Skeletal muscle satellite cell (primary cell): Measurements from ENCODE around the gene INTS3.
"Not testable (repeated sequence)": the region's sequence is repeated elsewhere in the genome, so short reads cannot be mapped to it uniquely, and the experiment has no call there.

Experiments
- H3K27me3 ChIP-seq: 2 replicates; pipeline ENCODE4 v1.7.0; 2013; ENCODE audit warnings: low read length; ENCODE audit not compliant: control insufficient read depth, insufficient read depth
- H3K36me3 ChIP-seq: 2 replicates; pipeline ENCODE4 v1.7.0; 2013; ENCODE audit warnings: mild to moderate bottlenecking, control low read depth, low read length; ENCODE audit not compliant: insufficient read depth
- H3K4me1 ChIP-seq: 2 replicates; pipeline ENCODE4 v1.7.0; 2013; ENCODE audit warnings: low read length; ENCODE audit not compliant: control insufficient read depth, insufficient read depth
- H3K4me2 ChIP-seq: 2 replicates; pipeline ENCODE4 v1.7.0; 2013; ENCODE audit warnings: mild to moderate bottlenecking, low read length
- H3K4me3 ChIP-seq: 2 replicates; pipeline ENCODE4 v1.7.0; 2013; ENCODE audit warnings: low read length
- H3K9ac ChIP-seq: 2 replicates; pipeline ENCODE4 v1.7.0; 2013; ENCODE audit warnings: mild to moderate bottlenecking, low read depth, low read length, moderate library complexity
- H3K9me3 ChIP-seq: replicated peaks from 2 replicates; pipeline ENCODE4 v1.7.0; 2013; ENCODE audit warnings: mild to moderate bottlenecking, control low read depth, low read length

Gene INTS3

DNA sequence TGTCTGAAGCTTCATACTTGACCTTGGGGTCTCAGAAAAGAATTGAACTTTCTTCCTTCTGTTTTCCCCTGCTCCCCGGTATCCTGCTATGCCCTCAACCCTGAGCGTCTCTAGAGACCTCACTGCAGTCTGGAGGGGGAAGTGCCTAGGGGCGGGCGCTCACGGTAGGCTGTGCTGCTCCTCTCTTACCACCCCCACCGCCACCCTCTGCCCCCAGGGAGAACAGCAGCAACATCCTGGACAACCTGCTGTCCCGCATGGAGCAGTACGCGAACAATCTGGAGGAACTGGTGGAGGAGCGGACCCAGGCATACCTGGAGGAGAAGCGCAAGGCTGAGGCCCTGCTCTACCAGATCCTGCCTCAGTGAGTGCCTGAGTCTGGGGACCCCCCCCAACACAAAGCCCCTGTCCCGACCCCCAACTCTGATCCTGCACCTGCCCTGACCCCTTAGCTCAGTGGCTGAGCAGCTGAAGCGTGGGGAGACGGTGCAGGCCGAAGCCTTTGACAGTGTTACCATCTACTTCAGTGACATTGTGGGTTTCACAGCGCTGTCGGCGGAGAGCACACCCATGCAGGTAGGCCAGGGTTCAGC, 39.0 kb upstream of the INTS3 start:
- Histone ChIP-seq H3K9me3 (no peaks in the 10 kb centered on the region), H3K36me3 (no peaks in the 10 kb centered on the region), H3K4me1 (no peaks in the 10 kb centered on the region), H3K9ac (no peak overlapping the region), H3K4me3 (no peak overlapping the region), H3K4me2 (no peak overlapping the region), H3K27me3 (peaks cover 57% of the 10 kb centered on the region)

GRCh38 chr1:153693466-153693865, 34.4 kb upstream of the INTS3 start:
- H3K9me3 ChIP-seq = no peaks in the 10 kb centered on the region
- peaks cover 34% of the 10 kb centered on the region for H3K27me3 ChIP-seq
- no peaks in the 10 kb centered on the region for H3K36me3 ChIP-seq
- no peak overlapping the region for H3K4me3 ChIP-seq
- no peak overlapping the region for H3K9ac ChIP-seq
- peaks cover 11% of the 10 kb centered on the region for H3K4me1 ChIP-seq
- no peak overlapping the region for H3K4me2 ChIP-seq

GRCh38 chr1:153696741-153697140, 31.1 kb upstream of the INTS3 start:
- no peaks in the 10 kb centered on the region for H3K36me3 ChIP-seq
- no peak overlapping the region for H3K9ac ChIP-seq
- H3K4me1 ChIP-seq = peaks cover 11% of the 10 kb centered on the region
- H3K27me3 ChIP-seq = peaks cover 15% of the 10 kb centered on the region
- no peak overlapping the region for H3K4me3 ChIP-seq
- H3K4me2 ChIP-seq = no peak overlapping the region
- no peaks in the 10 kb centered on the region for H3K9me3 ChIP-seq

DNA sequence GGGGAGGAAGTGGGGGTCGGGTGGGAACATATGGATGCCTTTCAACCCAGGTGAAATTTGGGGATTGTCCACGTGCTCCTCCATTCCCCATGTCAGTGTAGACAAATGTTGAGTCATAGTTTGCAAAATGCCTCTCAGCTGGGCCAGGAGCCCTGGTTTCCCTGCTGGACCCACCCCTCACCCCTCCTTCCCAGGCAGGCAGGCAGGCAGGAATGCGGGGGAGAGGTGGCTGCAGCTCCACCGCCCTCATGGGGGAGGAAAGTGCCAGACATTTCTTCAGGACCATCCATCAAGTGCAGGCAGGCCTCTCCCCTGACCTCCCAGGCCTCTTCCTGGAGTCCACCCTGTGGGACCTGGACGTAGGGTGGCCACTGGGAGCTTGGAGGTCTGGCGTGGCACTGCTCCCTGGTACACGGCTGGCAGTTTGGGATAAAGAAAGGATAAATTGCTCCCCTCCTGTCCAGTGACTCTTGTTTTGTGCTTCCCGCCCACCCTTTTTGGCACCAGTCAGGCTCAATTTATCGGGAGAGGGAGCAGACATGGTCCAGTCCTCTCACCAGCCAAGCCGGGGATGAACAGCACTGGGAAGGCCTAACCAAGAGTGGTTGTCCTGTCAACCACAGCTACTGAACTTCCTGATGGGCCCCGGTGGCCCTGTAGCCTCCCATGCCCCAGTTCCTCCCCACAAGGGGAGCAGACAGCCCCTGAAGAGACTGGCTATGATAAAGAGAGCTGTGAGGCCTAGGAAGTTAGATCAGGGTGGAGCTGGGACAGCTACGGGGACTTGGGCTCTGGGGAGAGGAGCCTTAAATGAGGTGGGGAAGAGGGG, 30.4 kb upstream of the INTS3 start:
- Histone ChIP-seq H3K9ac (no peak overlapping the region), H3K4me1 (peaks cover 11% of the 10 kb centered on the region), H3K9me3 (no peaks in the 10 kb centered on the region), H3K36me3 (no peaks in the 10 kb centered on the region), H3K4me2 (no peak overlapping the region), H3K4me3 (no peak overlapping the region), H3K27me3 (peaks cover 9% of the 10 kb centered on the region)

GRCh38 chr1:153698020-153698922, 29.6 kb upstream of the INTS3 start:
- Histone ChIP-seq H3K27me3 (peaks cover 4% of the 10 kb centered on the region), H3K4me2 (peak overlapping the region; percentile 15), H3K4me1 (peaks cover 11% of the 10 kb centered on the region), H3K9ac (no peak overlapping the region), H3K36me3 (no peaks in the 10 kb centered on the region), H3K9me3 (no peaks in the 10 kb centered on the region), H3K4me3 (no peak overlapping the region)

DNA sequence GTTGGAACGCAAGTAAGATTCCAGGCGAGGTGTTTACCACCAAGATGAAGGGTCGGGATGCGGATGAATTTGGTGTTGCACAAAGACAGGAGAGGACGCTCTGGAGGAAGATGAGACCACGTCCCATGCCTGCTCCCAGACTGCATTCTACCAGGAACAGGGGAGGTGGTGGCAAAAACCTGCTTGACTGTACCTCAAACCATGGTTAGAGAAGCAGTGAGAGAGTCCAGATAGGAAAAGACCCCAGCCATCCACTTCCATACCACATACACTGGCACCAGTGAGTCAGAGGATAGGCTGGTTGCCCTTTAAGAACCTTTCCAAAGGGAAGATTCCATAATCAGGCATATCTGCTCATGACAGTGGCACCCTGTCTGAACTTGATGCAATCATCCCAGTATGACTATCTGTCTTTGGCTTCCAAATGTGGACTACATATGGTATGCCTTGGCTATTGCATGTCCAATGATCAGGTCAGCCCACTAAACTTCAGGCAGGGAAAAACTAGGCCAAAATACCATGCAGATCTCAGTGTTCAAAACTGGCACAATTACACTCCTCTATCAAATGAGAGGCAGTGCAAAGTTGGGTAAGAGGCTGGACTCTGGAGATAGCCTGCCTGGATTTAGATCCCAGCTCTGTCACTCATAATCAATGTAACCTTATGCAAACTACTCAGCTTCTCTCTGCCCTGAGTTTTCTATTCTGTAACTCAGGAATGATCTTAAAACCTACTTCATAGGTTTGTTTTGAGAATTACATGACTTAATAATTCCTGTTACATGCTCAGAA, 28.7 kb upstream of the INTS3 start:
- H3K36me3 ChIP-seq = no peaks in the 10 kb centered on the region
- H3K4me1 ChIP-seq = peaks cover 11% of the 10 kb centered on the region
- no peak overlapping the region for H3K4me3 ChIP-seq
- H3K27me3 ChIP-seq = no peaks in the 10 kb centered on the region
- H3K4me2 ChIP-seq = no peak overlapping the region
- H3K9me3 ChIP-seq = no peaks in the 10 kb centered on the region
- no peak overlapping the region for H3K9ac ChIP-seq

DNA sequence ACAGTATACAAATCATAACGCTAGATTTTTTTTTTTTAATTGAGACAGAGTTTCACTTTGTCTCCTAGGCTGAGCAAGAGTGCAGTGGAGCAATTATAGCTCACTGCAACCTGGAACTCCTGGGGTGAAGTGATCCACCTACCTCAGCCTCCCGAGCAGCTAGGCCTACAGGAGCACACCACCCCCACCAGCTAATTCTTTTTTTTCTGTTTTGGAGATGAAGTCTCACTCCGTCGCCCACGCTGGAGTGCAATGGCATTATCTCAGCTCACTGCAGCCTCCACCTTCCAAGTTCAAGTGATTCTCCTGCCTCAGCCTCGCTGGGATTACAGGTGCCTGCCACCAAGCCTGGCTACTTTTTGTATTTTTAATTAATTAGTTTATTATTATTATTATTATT, 28.1 kb upstream of the INTS3 start:
- H3K9ac ChIP-seq = no peak overlapping the region
- peaks cover 11% of the 10 kb centered on the region for H3K4me1 ChIP-seq
- no peaks in the 10 kb centered on the region for H3K36me3 ChIP-seq
- H3K9me3 ChIP-seq = no peaks in the 10 kb centered on the region
- no peaks in the 10 kb centered on the region for H3K27me3 ChIP-seq
- H3K4me3 ChIP-seq = no peak overlapping the region
- H3K4me2 ChIP-seq = no peak overlapping the region

DNA sequence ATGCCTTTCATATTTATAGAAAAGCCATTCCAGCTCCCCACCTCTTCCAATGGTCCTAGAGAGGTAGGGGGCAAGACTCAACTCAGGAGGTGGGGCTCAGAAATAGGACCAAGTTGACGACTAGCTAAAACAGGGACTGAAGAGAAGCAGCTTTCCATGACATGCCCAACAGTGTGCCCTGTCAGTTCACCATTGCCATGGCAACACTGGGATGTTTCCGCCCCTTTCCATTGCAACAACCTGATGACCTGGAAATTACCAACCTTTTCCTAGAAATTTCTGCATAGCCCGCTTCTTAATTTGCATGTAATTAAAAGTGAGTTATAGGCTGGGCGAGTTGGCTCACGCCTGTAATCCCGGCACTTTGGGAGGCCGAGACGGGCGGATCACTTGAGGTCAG, 22.4 kb upstream of the INTS3 start:
- Histone ChIP-seq H3K36me3 (no peaks in the 10 kb centered on the region), H3K4me2 (no peak overlapping the region), H3K9ac (no peak overlapping the region), H3K9me3 (no peaks in the 10 kb centered on the region), H3K4me3 (no peak overlapping the region), H3K27me3 (no peaks in the 10 kb centered on the region), H3K4me1 (no peaks in the 10 kb centered on the region)

- Histone ChIP-seq H3K9me3 (no peaks in the 10 kb centered on the region), H3K4me1 (no peaks in the 10 kb centered on the region), H3K27me3 (peaks cover 5% of the 10 kb centered on the region), H3K4me3 (no peak overlapping the region), H3K4me2 (no peak overlapping the region), H3K9ac (no peak overlapping the region), H3K36me3 (no peaks in the 10 kb centered on the region)
Observed at GRCh38 chr1:153711026-153711425, 16.8 kb upstream of the INTS3 start.

DNA sequence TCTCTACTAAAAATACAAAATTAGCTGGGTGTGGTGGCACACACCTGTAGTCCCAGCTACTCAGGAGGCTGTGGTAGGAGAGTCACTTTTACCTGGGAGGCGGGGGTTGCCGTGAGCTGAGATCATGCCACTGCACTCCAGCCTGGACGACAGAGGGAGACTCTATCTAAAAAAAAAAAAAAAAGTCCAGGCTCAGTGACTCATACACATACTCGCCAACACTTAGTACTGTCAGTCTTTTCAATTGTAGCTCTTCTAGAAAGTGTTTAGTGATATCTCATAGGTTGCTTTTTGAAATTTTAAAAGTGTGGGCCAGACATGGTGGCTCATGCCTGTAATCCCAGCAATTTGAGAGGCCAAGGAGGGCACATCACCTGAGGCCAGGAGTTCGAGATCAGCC, 11.6 kb upstream of the INTS3 start:
- H3K27me3 ChIP-seq, H3K4me2 ChIP-seq, H3K36me3 ChIP-seq, H3K4me1 ChIP-seq, H3K4me3 ChIP-seq, H3K9ac ChIP-seq, H3K9me3 ChIP-seq: not testable (repeated sequence)

- no peaks in the 10 kb centered on the region for H3K9me3 ChIP-seq
- no peak overlapping the region for H3K9ac ChIP-seq
Observed at GRCh38 chr1:153717330-153717729, 10.5 kb upstream of the INTS3 start.

More at GRCh38 chr1:153717330-153717729, 10.5 kb upstream of the INTS3 start:
- Histone ChIP-seq H3K4me3 (no peak overlapping the region), H3K27me3 (peaks cover 5% of the 10 kb centered on the region), H3K4me2 (no peak overlapping the region), H3K36me3 (no peaks in the 10 kb centered on the region), H3K4me1 (no peaks in the 10 kb centered on the region)
